Measurements from ENCODE around the gene MINDY2. TPM values are rescaled to one million over a fixed set of nuclear protein-coding genes. Genes with fewer than 3 reads are reported as not detected.

The MINDY2 gene
- total and polyA plus RNA-seq, 9 of the 15 experiments (the other 6 are each of a cell fraction or from before 2014, with no cell fraction given), result 2.4 to 15.3 (median 7.2) TPM

- TF ChIP-seq ZBTB40 (IDR thresholded peaks at IDR 0.05) (no peak), ZBTB40 (CRISPR knock-in tag; IDR thresholded peaks at IDR 0.05) (no peak), MAX (CRISPR knock-in tag; IDR thresholded peaks at IDR 0.05) (peak; percentile 50), ZNF699 (CRISPR knock-in tag; IDR thresholded peaks at IDR 0.05; ENCODE audit: insufficient replicate concordance) (no peak), KHSRP (IDR thresholded peaks at IDR 0.05) (no peak), ZFP1 (CRISPR knock-in tag; IDR thresholded peaks at IDR 0.05) (no peak), FOXM1 (IDR thresholded peaks at IDR 0.05; ENCODE audit: low read depth) (no peak), FOXM1 (CRISPR knock-in tag; IDR thresholded peaks at IDR 0.05; ENCODE audit: low read depth) (no peak), EP300 (IDR thresholded peaks at IDR 0.05; ENCODE audit: low read length) (no peak), PHB2 (IDR thresholded peaks at IDR 0.05; ENCODE audit: low read depth) (no peak), SMAD3 (CRISPR knock-in tag; conservative IDR thresholded peaks at IDR 0.05) (no peak), CTBP1 (IDR thresholded peaks at IDR 0.05; ENCODE audit: borderline replicate concordance) (0 out of 2 replicates have a peak, but pooled peaks have one; percentile 8), E2F8 (IDR thresholded peaks at IDR 0.05; ENCODE audit: low read depth, partially characterized antibody) (no peak), PRPF4 (IDR thresholded peaks at IDR 0.05; ENCODE audit: insufficient read depth, low read depth, low read length, poor library complexity, severe bottlenecking) (no peak), HMGXB4 (CRISPR knock-in tag; IDR thresholded peaks at IDR 0.05) (0 out of 2 replicates have a peak, but pooled peaks have one; percentile 7)
Observed at GRCh38 chr15:58748852-58749531, 22.1 kb upstream of the MINDY2 start (continued).

Data from K562 (cell line).